ENCODE data around the gene CPT1B.

The CPT1B gene

GRCh38 chr22:50578776-50579310 is 616 bp upstream of the CPT1B start:
- H3K4me3 ChIP-seq (ENCODE audit: low read length) = no peak overlapping the region
- H3K27me3 ChIP-seq (ENCODE audit: control insufficient read depth, insufficient read depth, low read length) = peaks cover 6% of the 10 kb centered on the region
- H3K27ac ChIP-seq (ENCODE audit: low read depth, low read length) = no peak overlapping the region
- H3K36me3 ChIP-seq (ENCODE audit: control insufficient read depth, insufficient read depth, low read length) = no peaks in the 10 kb centered on the region
- peaks cover 11% of the 10 kb centered on the region for H3K4me1 ChIP-seq (ENCODE audit: control insufficient read depth, insufficient read depth, low read length)
- no peak overlapping the region for H3K9ac ChIP-seq (ENCODE audit: low read length)

DNA sequence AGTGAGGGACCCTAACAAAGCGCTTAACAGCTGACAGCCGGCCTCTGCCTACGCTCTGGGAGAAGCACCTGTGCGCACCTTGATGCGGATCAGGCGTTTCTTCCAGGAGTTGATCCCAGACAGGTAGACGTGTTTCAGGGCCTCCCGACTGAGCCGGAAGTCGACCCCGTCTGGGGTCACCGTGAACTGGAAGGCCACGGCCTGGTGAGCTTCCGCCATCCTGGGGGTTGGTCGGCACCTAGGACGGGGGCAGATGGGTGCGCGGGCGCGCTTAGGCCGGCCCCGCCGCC is 585 bp downstream of the CPT1B start:
- Histone ChIP-seq H3K4me3 (ENCODE audit: low read length) (no peak overlapping the region), H3K9ac (ENCODE audit: low read length) (no peak overlapping the region), H3K36me3 (ENCODE audit: control insufficient read depth, insufficient read depth, low read length) (no peaks in the 10 kb centered on the region), H3K4me1 (ENCODE audit: control insufficient read depth, insufficient read depth, low read length) (peaks cover 6% of the 10 kb centered on the region), H3K27me3 (ENCODE audit: control insufficient read depth, insufficient read depth, low read length) (peaks cover 6% of the 10 kb centered on the region), H3K27ac (ENCODE audit: low read depth, low read length) (no peak overlapping the region)

- H3K4me3 ChIP-seq (ENCODE audit: low read length) = no peak overlapping the region
- no peak overlapping the region for H3K27ac ChIP-seq (ENCODE audit: low read depth, low read length)
- H3K9ac ChIP-seq (ENCODE audit: low read length) = no peak overlapping the region
- H3K27me3 ChIP-seq (ENCODE audit: control insufficient read depth, insufficient read depth, low read length) = peaks cover 6% of the 10 kb centered on the region
- no peaks in the 10 kb centered on the region for H3K36me3 ChIP-seq (ENCODE audit: control insufficient read depth, insufficient read depth, low read length)
- H3K4me1 ChIP-seq (ENCODE audit: control insufficient read depth, insufficient read depth, low read length) = peaks cover 6% of the 10 kb centered on the region
Measured at GRCh38 chr22:50576806-50577696, 1.2 kb downstream of the CPT1B start.

- Histone ChIP-seq H3K4me3 (ENCODE audit: low read length) (no peak overlapping the region), H3K4me1 (ENCODE audit: control insufficient read depth, insufficient read depth, low read length) (peaks cover 6% of the 10 kb centered on the region), H3K36me3 (ENCODE audit: control insufficient read depth, insufficient read depth, low read length) (peaks cover 4% of the 10 kb centered on the region), H3K27ac (ENCODE audit: low read depth, low read length) (no peak overlapping the region), H3K9ac (ENCODE audit: low read length) (no peak overlapping the region), H3K27me3 (ENCODE audit: control insufficient read depth, insufficient read depth, low read length) (peaks cover 6% of the 10 kb centered on the region)
Measured at GRCh38 chr22:50576070-50576469, 2.2 kb downstream of the CPT1B start.

DNA sequence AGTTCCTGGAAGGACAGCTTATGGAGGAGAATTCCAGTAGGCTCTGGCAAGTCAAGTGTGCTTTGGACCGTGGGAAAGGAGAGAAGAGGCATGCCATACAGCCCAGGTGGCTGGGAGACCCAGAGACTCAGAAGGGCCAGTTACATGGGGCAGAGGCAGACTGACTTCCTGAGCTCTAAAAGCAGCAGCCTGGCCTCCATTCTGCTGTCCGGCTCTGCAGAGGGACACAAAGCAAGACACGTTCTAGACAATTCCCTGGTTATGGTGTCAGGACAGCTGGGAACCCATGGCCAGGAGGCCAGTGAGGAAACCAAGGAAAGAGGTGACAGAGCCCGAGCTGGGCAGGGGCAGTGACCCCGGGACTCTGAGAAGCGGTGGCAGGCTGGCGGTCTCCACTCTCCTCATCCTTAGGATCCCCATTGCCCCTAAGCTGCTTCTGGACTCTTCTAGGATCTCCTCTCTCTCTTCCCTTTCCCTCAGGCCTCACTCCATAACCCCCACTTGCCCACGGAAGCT is 2.7 kb downstream of the CPT1B start:
- Histone ChIP-seq H3K27me3 (ENCODE audit: control insufficient read depth, insufficient read depth, low read length) (peaks cover 6% of the 10 kb centered on the region), H3K4me1 (ENCODE audit: control insufficient read depth, insufficient read depth, low read length) (peaks cover 6% of the 10 kb centered on the region), H3K4me3 (ENCODE audit: low read length) (no peak overlapping the region), H3K27ac (ENCODE audit: low read depth, low read length) (no peak overlapping the region), H3K9ac (ENCODE audit: low read length) (no peak overlapping the region), H3K36me3 (ENCODE audit: control insufficient read depth, insufficient read depth, low read length) (peaks cover 4% of the 10 kb centered on the region)

GRCh38 chr22:50574383-50574755 is 3.9 kb downstream of the CPT1B start:
- Histone ChIP-seq H3K27me3 (ENCODE audit: control insufficient read depth, insufficient read depth, low read length) (peaks cover 6% of the 10 kb centered on the region), H3K4me3 (ENCODE audit: low read length) (no peak overlapping the region), H3K27ac (ENCODE audit: low read depth, low read length) (no peak overlapping the region), H3K4me1 (ENCODE audit: control insufficient read depth, insufficient read depth, low read length) (peaks cover 6% of the 10 kb centered on the region), H3K9ac (ENCODE audit: low read length) (no peak overlapping the region), H3K36me3 (ENCODE audit: control insufficient read depth, insufficient read depth, low read length) (peaks cover 5% of the 10 kb centered on the region)

GRCh38 chr22:50573491-50574382 is 4.5 kb downstream of the CPT1B start:
- H3K4me1 ChIP-seq (ENCODE audit: control insufficient read depth, insufficient read depth, low read length) = peaks cover 3% of the 10 kb centered on the region
- H3K27me3 ChIP-seq (ENCODE audit: control insufficient read depth, insufficient read depth, low read length) = peaks cover 6% of the 10 kb centered on the region
- H3K36me3 ChIP-seq (ENCODE audit: control insufficient read depth, insufficient read depth, low read length) = peaks cover 9% of the 10 kb centered on the region
- H3K9ac ChIP-seq (ENCODE audit: low read length) = no peak overlapping the region
- no peak overlapping the region for H3K4me3 ChIP-seq (ENCODE audit: low read length)
- no peak overlapping the region for H3K27ac ChIP-seq (ENCODE audit: low read depth, low read length)

- no peak overlapping the region for H3K4me3 ChIP-seq (ENCODE audit: low read length)
- H3K36me3 ChIP-seq (ENCODE audit: control insufficient read depth, insufficient read depth, low read length) = peaks cover 9% of the 10 kb centered on the region
- no peaks in the 10 kb centered on the region for H3K4me1 ChIP-seq (ENCODE audit: control insufficient read depth, insufficient read depth, low read length)
- H3K9ac ChIP-seq (ENCODE audit: low read length) = no peak overlapping the region
- H3K27me3 ChIP-seq (ENCODE audit: control insufficient read depth, insufficient read depth, low read length) = peaks cover 6% of the 10 kb centered on the region
- no peak overlapping the region for H3K27ac ChIP-seq (ENCODE audit: low read depth, low read length)
Measured at GRCh38 chr22:50572965-50573364, 5.3 kb downstream of the CPT1B start.

DNA sequence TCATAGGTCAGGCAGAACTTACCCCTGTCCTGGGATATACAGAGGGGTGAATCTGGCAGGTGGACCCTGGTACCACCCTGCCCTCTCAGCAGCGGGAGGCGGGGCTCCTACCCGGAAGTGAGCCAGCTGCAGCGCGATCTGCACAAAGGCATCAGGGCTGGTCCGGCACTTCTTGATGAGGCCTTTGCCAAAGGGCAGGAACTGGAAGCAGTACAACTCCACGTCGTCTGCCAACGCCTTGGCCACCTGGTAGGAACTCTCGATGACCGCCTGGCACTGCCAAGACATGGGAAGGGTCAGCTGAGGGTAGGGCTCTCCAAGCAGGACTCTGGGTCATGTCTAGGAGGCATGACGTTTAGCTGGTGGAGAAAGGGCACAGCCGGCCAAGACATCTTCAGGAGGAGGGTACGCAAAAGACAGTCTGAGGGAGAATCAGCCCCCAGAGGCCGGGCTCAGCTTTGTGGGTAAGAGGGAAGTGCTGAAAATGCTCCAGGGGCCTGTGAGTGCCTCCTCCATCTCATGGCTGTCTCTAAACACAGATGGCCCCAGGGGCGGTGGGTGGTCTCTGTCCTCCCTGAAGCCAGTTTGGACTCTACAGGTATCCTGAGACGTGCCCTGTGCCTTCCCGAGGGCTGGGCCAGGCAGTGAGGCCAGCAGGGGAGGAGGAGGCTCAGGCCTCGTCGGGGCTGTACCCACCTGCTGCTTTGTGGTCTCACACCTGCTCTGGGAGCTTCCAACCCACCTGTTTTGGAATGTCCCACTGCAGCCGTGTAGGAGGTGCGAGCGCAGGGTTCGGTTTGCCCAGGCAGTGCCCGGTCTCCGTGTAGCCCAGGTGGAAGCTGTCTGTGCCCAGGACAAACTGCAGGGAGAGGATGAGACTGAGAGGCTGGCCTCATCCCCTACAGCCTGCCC is 6.7 kb downstream of the CPT1B start:
- H3K4me3 ChIP-seq (ENCODE audit: low read length) = no peak overlapping the region
- H3K4me1 ChIP-seq (ENCODE audit: control insufficient read depth, insufficient read depth, low read length) = no peaks in the 10 kb centered on the region
- no peaks in the 10 kb centered on the region for H3K27me3 ChIP-seq (ENCODE audit: control insufficient read depth, insufficient read depth, low read length)
- H3K27ac ChIP-seq (ENCODE audit: low read depth, low read length) = no peak overlapping the region
- peaks cover 9% of the 10 kb centered on the region for H3K36me3 ChIP-seq (ENCODE audit: control insufficient read depth, insufficient read depth, low read length)
- H3K9ac ChIP-seq (ENCODE audit: low read length) = no peak overlapping the region

GRCh38 chr22:50570861-50571260 is 7.4 kb downstream of the CPT1B start:
- Histone ChIP-seq H3K27ac (ENCODE audit: low read depth, low read length) (no peak overlapping the region), H3K9ac (ENCODE audit: low read length) (no peak overlapping the region), H3K4me1 (ENCODE audit: control insufficient read depth, insufficient read depth, low read length) (no peaks in the 10 kb centered on the region), H3K4me3 (ENCODE audit: low read length) (no peak overlapping the region), H3K36me3 (ENCODE audit: control insufficient read depth, insufficient read depth, low read length) (peaks cover 9% of the 10 kb centered on the region), H3K27me3 (ENCODE audit: control insufficient read depth, insufficient read depth, low read length) (no peaks in the 10 kb centered on the region)

GRCh38 chr22:50569896-50570535 is 8.2 kb downstream of the CPT1B start:
- Histone ChIP-seq H3K4me1 (ENCODE audit: control insufficient read depth, insufficient read depth, low read length) (no peaks in the 10 kb centered on the region), H3K27ac (ENCODE audit: low read depth, low read length) (no peak overlapping the region), H3K36me3 (ENCODE audit: control insufficient read depth, insufficient read depth, low read length) (peaks cover 9% of the 10 kb centered on the region), H3K4me3 (ENCODE audit: low read length) (no peak overlapping the region), H3K9ac (ENCODE audit: low read length) (no peak overlapping the region), H3K27me3 (ENCODE audit: control insufficient read depth, insufficient read depth, low read length) (no peaks in the 10 kb centered on the region)

Measured in rectal smooth muscle tissue (tissue), 1 donor.